Keratinocyte (primary cell): Measurements from ENCODE around the gene SMOC1.

Source experiments
- EZH2 ChIP-seq: IDR thresholded peaks from one replicate; pipeline ENCODE4 v1.6.1; 2012; ENCODE audit warnings: inconsistent platforms, mild to moderate bottlenecking, low read length, moderate library complexity
- TF ChIP-seq, protein P1 (sequence below), 3 experiments: IDR thresholded peaks in 1 of 3; conservative IDR thresholded peaks in 1 of 3; optimal IDR thresholded peaks in 1 of 3; 2 replicates in 2 of 3; 3 replicates in 1 of 3; pipeline versions ENCODE3 to v1.5.1; 2011; ENCODE audit warnings: low read length in 3 of 3, mild to moderate bottlenecking in 3 of 3, moderate library complexity in 2 of 3, control low read depth in 1 of 3, inconsistent platforms in 1 of 3; ENCODE audit not compliant: insufficient read depth in 2 of 3; ENCODE audit errors: extremely low read depth in 1 of 3

DNA sequence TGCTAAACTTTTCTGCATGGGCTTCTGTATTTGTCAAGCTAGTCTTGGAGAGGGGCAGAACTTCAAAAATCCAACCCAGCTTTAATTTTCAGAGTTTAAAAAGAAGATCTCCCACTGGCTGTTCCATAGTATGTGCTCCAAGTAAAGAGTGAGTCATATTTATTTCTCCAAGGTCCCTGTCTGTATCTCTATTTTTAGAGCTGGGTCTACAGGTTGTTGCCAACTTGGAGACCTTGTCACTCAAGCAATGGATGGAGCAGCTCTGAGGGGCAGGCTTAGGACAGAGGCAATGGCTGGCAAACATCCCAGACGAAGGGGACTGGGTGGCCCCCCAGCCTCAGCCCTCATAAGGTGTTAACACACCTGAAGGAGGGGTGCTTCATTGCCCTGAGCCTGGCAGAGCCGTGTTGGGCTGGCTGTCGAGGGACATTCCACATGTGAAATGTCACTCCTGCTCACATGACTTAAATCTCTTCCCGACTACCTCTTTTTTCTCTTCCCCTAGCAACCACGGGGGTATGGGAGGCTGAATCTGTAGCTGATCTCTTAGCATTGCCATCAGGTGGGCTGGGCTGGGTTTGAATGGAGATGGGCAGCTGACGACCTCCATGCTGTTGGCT, 103.1 kb downstream of the SMOC1 start:
- TF ChIP-seq, protein P1, sequence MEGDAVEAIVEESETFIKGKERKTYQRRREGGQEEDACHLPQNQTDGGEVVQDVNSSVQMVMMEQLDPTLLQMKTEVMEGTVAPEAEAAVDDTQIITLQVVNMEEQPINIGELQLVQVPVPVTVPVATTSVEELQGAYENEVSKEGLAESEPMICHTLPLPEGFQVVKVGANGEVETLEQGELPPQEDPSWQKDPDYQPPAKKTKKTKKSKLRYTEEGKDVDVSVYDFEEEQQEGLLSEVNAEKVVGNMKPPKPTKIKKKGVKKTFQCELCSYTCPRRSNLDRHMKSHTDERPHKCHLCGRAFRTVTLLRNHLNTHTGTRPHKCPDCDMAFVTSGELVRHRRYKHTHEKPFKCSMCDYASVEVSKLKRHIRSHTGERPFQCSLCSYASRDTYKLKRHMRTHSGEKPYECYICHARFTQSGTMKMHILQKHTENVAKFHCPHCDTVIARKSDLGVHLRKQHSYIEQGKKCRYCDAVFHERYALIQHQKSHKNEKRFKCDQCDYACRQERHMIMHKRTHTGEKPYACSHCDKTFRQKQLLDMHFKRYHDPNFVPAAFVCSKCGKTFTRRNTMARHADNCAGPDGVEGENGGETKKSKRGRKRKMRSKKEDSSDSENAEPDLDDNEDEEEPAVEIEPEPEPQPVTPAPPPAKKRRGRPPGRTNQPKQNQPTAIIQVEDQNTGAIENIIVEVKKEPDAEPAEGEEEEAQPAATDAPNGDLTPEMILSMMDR (optimal IDR thresholded peaks at IDR 0.05 in 1 of 3, IDR thresholded peaks at IDR 0.05 in 1 of 3, conservative IDR thresholded peaks at IDR 0.05 in 1 of 3; ENCODE audit: extremely low read depth in 1 of 3, insufficient read depth in 2 of 3, low read length in 3 of 3) = no peak
- TF ChIP-seq EZH2 = no peak
